GM12878 (cell line): Measurements from ENCODE around the gene ZC3H11A.

Source experiments
- ASH2L ChIP-seq: fragments of 300-600, 200-600 bp; sonication (generic); IDR thresholded peaks from 2 replicates; pipeline ENCODE4 v1.6.1; 2017; ENCODE audit warnings: low read depth, mild to moderate bottlenecking, borderline replicate concordance
- BCLAF1 ChIP-seq: fragments of 450-650 bp; IDR thresholded peaks from 2 replicates; pipeline ENCODE4 v1.6.1; 2017; ENCODE audit warnings: antibody characterized with exemption, mild to moderate bottlenecking, moderate library complexity
- CTCF ChIP-seq, 3 experiments: IDR thresholded peaks in 2 of 3; conservative IDR thresholded peaks in 1 of 3; 2 replicates each; pipeline ENCODE4 v1.5.1; 2011; ENCODE audit warnings: low read depth in 3 of 3, low read length in 3 of 3, mild to moderate bottlenecking in 3 of 3, control low read depth in 2 of 3, moderate library complexity in 2 of 3, inconsistent platforms in 1 of 3, mixed read lengths in 1 of 3; ENCODE audit not compliant: control insufficient read depth in 2 of 3, insufficient read depth in 1 of 3; ENCODE audit errors: extremely low read depth in 1 of 3
- ESRRA ChIP-seq: IDR thresholded peaks from 2 replicates; pipeline ENCODE4 v1.6.1; 2012; ENCODE audit warnings: mild to moderate bottlenecking, low read length, improper control_type of control experiment
- HDAC6 ChIP-seq: fragments of 200-600 bp; sonication (generic); IDR thresholded peaks from one replicate; pipeline ENCODE4 v1.8.0; 2017; ENCODE audit warnings: antibody characterized with exemption; ENCODE audit not compliant: unreplicated experiment
- MAX ChIP-seq: IDR thresholded peaks from 2 replicates; pipeline ENCODE4 v1.6.1; 2012; ENCODE audit warnings: low read depth, low read length, improper control_type of control experiment
- RAD21 ChIP-seq: IDR thresholded peaks from 2 replicates; pipeline ENCODE4 v1.6.1; 2011; ENCODE audit warnings: mild to moderate bottlenecking, low read depth, low read length, moderate library complexity; ENCODE audit not compliant: insufficient read depth
- SP1 ChIP-seq: IDR thresholded peaks from one replicate; pipeline ENCODE4 v1.6.1; 2011; ENCODE audit warnings: low read depth, low read length
- USF2 ChIP-seq: IDR thresholded peaks from 2 replicates; pipeline ENCODE4 v1.6.1; 2011; ENCODE audit warnings: low read depth, low read length, improper control_type of control experiment, borderline replicate concordance
- ZNF384 ChIP-seq: IDR thresholded peaks from 2 replicates; pipeline ENCODE4 v1.6.1; 2012; ENCODE audit warnings: low read depth, mild to moderate bottlenecking, low read length, improper control_type of control experiment, borderline replicate concordance

- no peak for TF ChIP-seq SP1
- TF ChIP-seq BCLAF1: no peak
- no peak for TF ChIP-seq ESRRA
- TF ChIP-seq ASH2L: no peak
- no peak for TF ChIP-seq RAD21
- no peak for TF ChIP-seq HDAC6
- TF ChIP-seq MAX: no peak
- TF ChIP-seq USF2: no peak
- TF ChIP-seq ZNF384: no peak
- TF ChIP-seq CTCF (IDR thresholded peaks at IDR 0.05 in 2 of 3, conservative IDR thresholded peaks at IDR 0.05 in 1 of 3; ENCODE audit: control insufficient read depth in 2 of 3, extremely low read depth in 1 of 3, insufficient read depth in 1 of 3, low read depth in 3 of 3, low read length in 3 of 3): no peak
Measured at GRCh38 chr1:203760506-203760905, 34.9 kb upstream of the ZC3H11A start.
